WTC11 (cell line): ENCODE data around the gene SLC29A3.

Experiments used
- CTCF ChIP-seq: fragments of 200-600 bp; IDR thresholded peaks from 2 replicates; pipeline ENCODE4 v1.8.0; 2022; ENCODE audit warnings: antibody characterized with exemption
- ETV6 ChIP-seq: sonication (generic); formaldehyde crosslinking; IDR thresholded peaks from 2 replicates; pipeline ENCODE4 v1.8.1; 2022; ENCODE audit warnings: mild to moderate bottlenecking, missing genetic modification reagents
- MAX ChIP-seq: sonication (generic); formaldehyde crosslinking; IDR thresholded peaks from 2 replicates; pipeline ENCODE4 v1.8.0; 2022; ENCODE audit warnings: mild to moderate bottlenecking, missing genetic modification reagents
- SP1 ChIP-seq: sonication (generic); formaldehyde crosslinking; conservative IDR thresholded peaks from 2 replicates; pipeline ENCODE4 v1.8.1; 2022; ENCODE audit warnings: missing genetic modification reagents
- ZSCAN18 ChIP-seq: fragments of 250-450 bp; sonication (Bioruptor Pico); IDR thresholded peaks from 2 replicates; pipeline ENCODE4 v2.1.2; 2022; ENCODE audit warnings: mild to moderate bottlenecking, moderate library complexity

- TF ChIP-seq CTCF (no peak), ETV6 (CRISPR knock-in tag) (no peak), SP1 (CRISPR knock-in tag) (no peak), MAX (CRISPR knock-in tag) (no peak), ZSCAN18 (CRISPR knock-in tag) (no peak)
These were observed 13.4 kb downstream of the SLC29A3 start for GRCh38 chr10:71332466-71332865.
